Prostate gland (tissue), 2 donors: ENCODE measurements around the gene ARHGEF4.

Source experiments
- POLR2A ChIP-seq: fragments of 450-650 bp; IDR thresholded peaks from one replicate; pipeline ENCODE4 v1.6.1; 2016; ENCODE audit warnings: antibody characterized with exemption, mild to moderate bottlenecking
- TF ChIP-seq, protein P1 (sequence below), 4 experiments: fragments of 200-600 bp in 2 of 4; fragments of 450-650 bp in 2 of 4; sonication (generic) in 2 of 4; IDR thresholded peaks; 1 replicate in 3 of 4; 2 replicates in 1 of 4; pipeline ENCODE4 v1.5.1; 2016 to 2019; ENCODE audit warnings: antibody characterized with exemption in 4 of 4, mild to moderate bottlenecking in 2 of 4, moderate library complexity in 2 of 4

DNA sequence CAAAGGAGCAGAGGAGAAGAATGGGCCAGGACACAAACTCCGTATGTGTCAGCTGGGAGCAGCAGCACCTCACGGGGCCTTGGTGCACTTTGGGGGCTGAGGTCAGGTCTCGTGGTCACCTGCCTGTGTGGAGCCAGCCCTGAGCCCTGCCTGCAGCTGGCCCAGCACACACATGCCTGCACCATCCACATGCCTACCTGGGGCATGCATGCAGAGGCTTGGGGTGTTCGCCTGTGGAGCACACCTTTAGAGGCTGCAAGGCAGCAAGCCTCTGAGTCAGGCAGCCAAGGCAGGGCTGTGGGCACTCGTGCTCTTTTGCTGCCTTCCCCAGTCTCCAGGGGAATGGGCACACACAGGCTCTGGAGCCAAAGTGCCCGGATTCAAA lies 36.0 kb downstream of the ARHGEF4 start:
- TF ChIP-seq, protein P1, sequence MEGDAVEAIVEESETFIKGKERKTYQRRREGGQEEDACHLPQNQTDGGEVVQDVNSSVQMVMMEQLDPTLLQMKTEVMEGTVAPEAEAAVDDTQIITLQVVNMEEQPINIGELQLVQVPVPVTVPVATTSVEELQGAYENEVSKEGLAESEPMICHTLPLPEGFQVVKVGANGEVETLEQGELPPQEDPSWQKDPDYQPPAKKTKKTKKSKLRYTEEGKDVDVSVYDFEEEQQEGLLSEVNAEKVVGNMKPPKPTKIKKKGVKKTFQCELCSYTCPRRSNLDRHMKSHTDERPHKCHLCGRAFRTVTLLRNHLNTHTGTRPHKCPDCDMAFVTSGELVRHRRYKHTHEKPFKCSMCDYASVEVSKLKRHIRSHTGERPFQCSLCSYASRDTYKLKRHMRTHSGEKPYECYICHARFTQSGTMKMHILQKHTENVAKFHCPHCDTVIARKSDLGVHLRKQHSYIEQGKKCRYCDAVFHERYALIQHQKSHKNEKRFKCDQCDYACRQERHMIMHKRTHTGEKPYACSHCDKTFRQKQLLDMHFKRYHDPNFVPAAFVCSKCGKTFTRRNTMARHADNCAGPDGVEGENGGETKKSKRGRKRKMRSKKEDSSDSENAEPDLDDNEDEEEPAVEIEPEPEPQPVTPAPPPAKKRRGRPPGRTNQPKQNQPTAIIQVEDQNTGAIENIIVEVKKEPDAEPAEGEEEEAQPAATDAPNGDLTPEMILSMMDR (IDR thresholded peaks at IDR 0.05): no peak
- TF ChIP-seq POLR2A: no peak
